AG10803 (cell line): ENCODE data around the gene FGB.

Source experiments
- DNase-seq: peaks from one replicate; pipeline ENCODE4 v3.0.0; 2010; ENCODE audit warnings: low read depth
- H3K4me3 ChIP-seq: 2 replicates; pipeline ENCODE4 v1.5.1; 2011; ENCODE audit warnings: mild to moderate bottlenecking, low read length, control low read depth
- TF ChIP-seq, protein P1 (sequence below): conservative IDR thresholded peaks from 2 replicates; pipeline ENCODE4 v1.5.1; 2011; ENCODE audit warnings: mild to moderate bottlenecking, low read length, control low read depth, inconsistent platforms

The FGB gene

GRCh38 chr4:154614306-154614705 is 51.5 kb downstream of the FGB start:
- TF ChIP-seq, protein P1, sequence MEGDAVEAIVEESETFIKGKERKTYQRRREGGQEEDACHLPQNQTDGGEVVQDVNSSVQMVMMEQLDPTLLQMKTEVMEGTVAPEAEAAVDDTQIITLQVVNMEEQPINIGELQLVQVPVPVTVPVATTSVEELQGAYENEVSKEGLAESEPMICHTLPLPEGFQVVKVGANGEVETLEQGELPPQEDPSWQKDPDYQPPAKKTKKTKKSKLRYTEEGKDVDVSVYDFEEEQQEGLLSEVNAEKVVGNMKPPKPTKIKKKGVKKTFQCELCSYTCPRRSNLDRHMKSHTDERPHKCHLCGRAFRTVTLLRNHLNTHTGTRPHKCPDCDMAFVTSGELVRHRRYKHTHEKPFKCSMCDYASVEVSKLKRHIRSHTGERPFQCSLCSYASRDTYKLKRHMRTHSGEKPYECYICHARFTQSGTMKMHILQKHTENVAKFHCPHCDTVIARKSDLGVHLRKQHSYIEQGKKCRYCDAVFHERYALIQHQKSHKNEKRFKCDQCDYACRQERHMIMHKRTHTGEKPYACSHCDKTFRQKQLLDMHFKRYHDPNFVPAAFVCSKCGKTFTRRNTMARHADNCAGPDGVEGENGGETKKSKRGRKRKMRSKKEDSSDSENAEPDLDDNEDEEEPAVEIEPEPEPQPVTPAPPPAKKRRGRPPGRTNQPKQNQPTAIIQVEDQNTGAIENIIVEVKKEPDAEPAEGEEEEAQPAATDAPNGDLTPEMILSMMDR: no peak
- no peak overlapping the region for H3K4me3 ChIP-seq
- DNase-seq: no peak

- TF ChIP-seq, protein P1: no peak
Observed at GRCh38 chr4:154615211-154615610, 52.4 kb downstream of the FGB start.

GRCh38 chr4:154616287-154616686 is 53.5 kb downstream of the FGB start:
- DNase-seq: no peak
- TF ChIP-seq, protein P1: no peak
- H3K4me3 ChIP-seq: no peak overlapping the region

More at GRCh38 chr4:154615211-154615610, 52.4 kb downstream of the FGB start:
- no peak for DNase-seq
- H3K4me3 ChIP-seq: no peak overlapping the region

DNA sequence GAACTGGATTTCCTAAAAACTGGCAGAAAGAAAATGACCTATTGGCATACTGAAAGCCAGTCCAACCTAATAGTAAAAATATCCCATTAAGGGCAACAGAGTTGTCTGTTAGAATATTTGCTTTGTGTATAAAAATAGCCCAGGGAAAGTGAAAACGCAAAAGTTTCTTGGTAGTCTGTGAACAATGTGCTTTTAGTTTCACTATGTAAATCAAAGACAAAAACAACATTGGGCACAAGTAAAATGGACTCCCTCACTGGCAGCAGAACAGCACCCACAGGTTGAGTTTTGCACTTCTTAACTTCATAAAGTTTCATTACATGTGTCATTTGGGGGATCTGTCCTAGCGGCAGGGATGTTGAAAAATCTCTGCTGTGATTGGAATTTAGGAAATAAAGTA is 53.9 kb downstream of the FGB start:
- H3K4me3 ChIP-seq: no peak overlapping the region
- DNase-seq: no peak
- TF ChIP-seq, protein P1: no peak

DNA sequence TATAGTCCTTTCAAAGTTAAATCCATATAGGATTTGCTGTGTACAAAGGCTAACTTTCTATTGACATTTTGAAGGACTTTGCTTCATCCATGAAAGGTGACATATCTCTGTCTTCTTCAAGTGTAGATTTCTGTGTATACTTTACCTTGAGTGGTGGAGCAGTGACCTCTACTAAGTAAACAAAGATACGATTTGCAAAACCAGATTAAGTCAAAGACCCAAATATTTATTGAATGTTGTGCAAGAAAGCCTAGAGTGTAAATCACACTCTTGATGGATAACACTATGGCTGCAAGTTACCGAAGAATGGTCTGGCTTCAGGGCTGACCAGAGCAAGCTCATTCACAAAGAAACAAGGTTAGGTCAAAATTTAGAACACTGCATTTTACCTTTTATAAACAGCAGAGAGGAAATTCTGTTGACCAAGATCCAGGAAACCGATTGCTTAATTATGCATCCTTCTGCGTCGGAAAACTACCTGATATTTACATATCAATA is 55.1 kb downstream of the FGB start:
- no peak overlapping the region for H3K4me3 ChIP-seq
- no peak for DNase-seq
- TF ChIP-seq, protein P1: no peak

DNA sequence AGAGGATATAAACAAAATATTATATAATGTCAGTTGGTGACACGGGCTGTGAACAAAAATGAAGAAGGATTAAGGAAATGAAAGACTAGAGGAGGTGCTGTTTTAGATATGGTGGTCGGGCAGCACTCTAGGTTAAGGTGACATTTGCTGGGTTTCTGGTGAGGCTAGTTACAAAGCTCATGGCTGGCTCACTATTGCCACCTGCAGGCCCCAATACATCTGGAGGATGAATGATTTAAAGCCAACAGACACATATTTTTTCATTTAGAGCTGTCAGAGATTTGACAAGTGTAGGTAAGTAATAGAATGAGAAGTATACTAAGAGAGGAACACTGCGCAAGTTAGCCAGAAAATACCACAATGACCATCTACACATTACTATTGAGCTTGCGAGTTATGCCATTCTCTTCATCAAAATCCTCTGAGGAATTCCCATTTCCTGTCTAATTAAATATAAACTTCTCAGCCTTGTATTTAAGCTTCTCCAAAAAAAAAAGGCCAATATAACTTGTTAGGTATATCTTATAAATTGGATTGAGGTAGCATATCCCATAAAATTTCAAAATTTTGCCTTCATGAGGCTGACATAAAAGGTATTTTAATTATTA is 56.0 kb downstream of the FGB start:
- TF ChIP-seq, protein P1: peak; percentile 61
- no peak overlapping the region for H3K4me3 ChIP-seq
- peak; percentile 22 for DNase-seq

DNA sequence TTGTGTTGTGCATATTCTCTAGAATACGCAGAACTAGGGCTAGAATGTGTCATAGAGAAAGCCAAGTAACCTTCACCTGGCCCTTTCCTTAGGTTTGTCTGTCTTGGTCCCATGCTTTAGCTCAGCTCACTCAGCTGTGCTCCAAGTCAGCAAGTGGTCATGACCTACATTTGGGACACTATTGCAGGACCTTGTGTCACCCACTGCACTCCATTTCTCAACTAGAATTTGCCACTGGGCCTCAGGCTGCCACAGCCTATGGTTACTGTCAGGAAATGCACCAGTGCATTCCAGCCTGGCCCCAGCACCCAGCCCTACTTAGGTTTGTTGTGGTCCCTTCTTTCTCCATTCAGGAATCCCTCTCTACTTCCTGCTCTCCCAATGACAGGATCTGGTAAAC is 57.3 kb downstream of the FGB start:
- TF ChIP-seq, protein P1: no peak

More for the DNA sequence above, 57.3 kb downstream of the FGB start:
- no peak for DNase-seq
- no peak overlapping the region for H3K4me3 ChIP-seq
